Measurements from ENCODE around the gene NELL1. TPM values are rescaled to one million over a fixed set of nuclear protein-coding genes. Genes with fewer than 3 reads are reported as not detected.

The NELL1 gene
- total and polyA plus RNA-seq, 7 donors, result 0.01 TPM; not detected in 6

- H3K4me1 ChIP-seq, result no peaks in the 10 kb centered on the region
- TF ChIP-seq, protein P1, sequence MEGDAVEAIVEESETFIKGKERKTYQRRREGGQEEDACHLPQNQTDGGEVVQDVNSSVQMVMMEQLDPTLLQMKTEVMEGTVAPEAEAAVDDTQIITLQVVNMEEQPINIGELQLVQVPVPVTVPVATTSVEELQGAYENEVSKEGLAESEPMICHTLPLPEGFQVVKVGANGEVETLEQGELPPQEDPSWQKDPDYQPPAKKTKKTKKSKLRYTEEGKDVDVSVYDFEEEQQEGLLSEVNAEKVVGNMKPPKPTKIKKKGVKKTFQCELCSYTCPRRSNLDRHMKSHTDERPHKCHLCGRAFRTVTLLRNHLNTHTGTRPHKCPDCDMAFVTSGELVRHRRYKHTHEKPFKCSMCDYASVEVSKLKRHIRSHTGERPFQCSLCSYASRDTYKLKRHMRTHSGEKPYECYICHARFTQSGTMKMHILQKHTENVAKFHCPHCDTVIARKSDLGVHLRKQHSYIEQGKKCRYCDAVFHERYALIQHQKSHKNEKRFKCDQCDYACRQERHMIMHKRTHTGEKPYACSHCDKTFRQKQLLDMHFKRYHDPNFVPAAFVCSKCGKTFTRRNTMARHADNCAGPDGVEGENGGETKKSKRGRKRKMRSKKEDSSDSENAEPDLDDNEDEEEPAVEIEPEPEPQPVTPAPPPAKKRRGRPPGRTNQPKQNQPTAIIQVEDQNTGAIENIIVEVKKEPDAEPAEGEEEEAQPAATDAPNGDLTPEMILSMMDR (IDR thresholded peaks at IDR 0.05), result no peak
- DNase-seq, result no peak
- intact Hi-C loops (cut with DNase I), result no loop called here
- no peak overlapping the region for H3K27ac ChIP-seq
- ATAC-seq, result no peak
- H3K27me3 ChIP-seq (ENCODE audit: insufficient read depth in 3 of 3, low read length in 2 of 3), result no peaks in the 10 kb centered on the region
- H3K9me3 ChIP-seq, result no peaks in the 10 kb centered on the region
- 59 to 62% (median 62%) methylated on average over 3 of the region's 3 CpGs for WGBS, 3 donors
- no peaks in the 10 kb centered on the region for H3K36me3 ChIP-seq (ENCODE audit: insufficient read depth in 1 of 2, low read depth in 1 of 2)
- H3K4me3 ChIP-seq, result no peak overlapping the region
These were observed 529.1 kb downstream of the NELL1 start for GRCh38 chr11:21198498-21198897.

GRCh38 chr11:21205205-21205604 is 535.8 kb downstream of the NELL1 start:
- ATAC-seq (no peak), DNase-seq (no peak)
- intact Hi-C loops (cut with DNase I), result no loop called here
- H3K9me3 ChIP-seq, result no peaks in the 10 kb centered on the region
- H3K27me3 ChIP-seq (ENCODE audit: insufficient read depth in 3 of 3, low read length in 2 of 3), result no peaks in the 10 kb centered on the region
- TF ChIP-seq, protein P1 (IDR thresholded peaks at IDR 0.05), result no peak
- H3K4me1 ChIP-seq, result no peaks in the 10 kb centered on the region
- WGBS, 3 donors, result 75 to 83% (median 77%) methylated on average over 8 of the region's 8 CpGs
- no peak overlapping the region for H3K4me3 ChIP-seq
- no peak overlapping the region for H3K27ac ChIP-seq
- no peaks in the 10 kb centered on the region for H3K36me3 ChIP-seq (ENCODE audit: insufficient read depth in 1 of 2, low read depth in 1 of 2)

GRCh38 chr11:21225860-21226259 is 556.5 kb downstream of the NELL1 start:
- TF ChIP-seq, protein P1 (IDR thresholded peaks at IDR 0.05), result no peak
- intact Hi-C loops (cut with DNase I), result no loop called here
- H3K27ac ChIP-seq, result no peak overlapping the region
- peaks cover 2% of the 10 kb centered on the region for H3K9me3 ChIP-seq
- H3K27me3 ChIP-seq (ENCODE audit: insufficient read depth in 3 of 3, low read length in 2 of 3), result no peaks in the 10 kb centered on the region
- DNase-seq (no peak), ATAC-seq (no peak)
- no peak overlapping the region for H3K4me3 ChIP-seq
- H3K36me3 ChIP-seq (ENCODE audit: insufficient read depth in 1 of 2, low read depth in 1 of 2), result no peaks in the 10 kb centered on the region
- no peaks in the 10 kb centered on the region for H3K4me1 ChIP-seq
- WGBS, 3 donors, result 75 to 89% (median 79%) methylated on average over 3 of the region's 3 CpGs

DNA sequence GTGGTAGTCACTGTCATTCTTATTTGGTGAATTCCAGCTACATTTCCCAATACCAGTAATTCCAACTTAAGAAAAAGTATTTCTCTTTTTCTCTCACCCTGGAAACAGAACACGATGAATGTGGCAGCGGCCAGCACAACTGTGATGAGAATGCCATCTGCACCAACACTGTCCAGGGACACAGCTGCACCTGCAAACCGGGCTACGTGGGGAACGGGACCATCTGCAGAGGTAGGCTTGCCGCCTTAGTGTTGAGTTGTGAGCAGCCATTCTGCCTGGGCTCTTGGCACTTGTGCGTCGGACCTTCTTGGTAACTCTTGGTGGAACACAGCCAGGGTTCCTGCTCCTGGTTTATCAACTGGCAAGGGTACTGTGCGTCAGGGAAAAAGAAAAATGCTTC is 559.8 kb downstream of the NELL1 start:
- TF ChIP-seq, protein P1 (IDR thresholded peaks at IDR 0.05), result no peak
- Histone ChIP-seq H3K36me3 (ENCODE audit: insufficient read depth in 1 of 2, low read depth in 1 of 2) (no peaks in the 10 kb centered on the region), H3K4me3 (no peak overlapping the region), H3K4me1 (no peaks in the 10 kb centered on the region), H3K27me3 (ENCODE audit: insufficient read depth in 3 of 3, low read length in 2 of 3) (no peaks in the 10 kb centered on the region), H3K27ac (no peak overlapping the region), H3K9me3 (no peaks in the 10 kb centered on the region)
- ATAC-seq, result no peak
- DNase-seq, result no peak
- 83 to 84% (median 83%) methylated on average over 9 of the region's 9 CpGs for WGBS, 3 donors
- intact Hi-C loops (cut with DNase I), result no loop called here

DNA sequence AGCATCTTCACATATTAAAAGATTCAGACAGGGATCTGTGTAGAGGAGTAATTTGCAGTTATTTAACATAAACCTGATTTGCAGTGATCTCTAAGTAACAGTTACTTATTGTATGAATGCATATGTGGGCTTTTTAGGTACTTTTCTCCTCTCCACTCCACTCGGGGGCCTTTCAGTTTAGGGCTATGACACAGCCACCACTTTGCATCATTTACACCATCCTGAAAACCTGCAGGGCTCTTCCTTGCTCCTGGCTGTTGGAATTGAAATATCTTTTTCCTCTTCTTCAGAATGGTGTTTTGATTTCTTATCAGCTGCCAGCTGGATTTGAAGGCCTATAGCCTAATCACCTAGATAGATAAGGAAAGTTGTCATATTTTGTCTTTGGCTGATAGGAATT is 580.8 kb downstream of the NELL1 start:
- no peak for ATAC-seq
- H3K9me3 ChIP-seq, result no peaks in the 10 kb centered on the region
- no peak for DNase-seq
- no peak overlapping the region for H3K27ac ChIP-seq
- no peaks in the 10 kb centered on the region for H3K36me3 ChIP-seq (ENCODE audit: insufficient read depth in 1 of 2, low read depth in 1 of 2)
- H3K4me1 ChIP-seq, result no peaks in the 10 kb centered on the region
- H3K4me3 ChIP-seq, result no peak overlapping the region
- TF ChIP-seq, protein P1 (IDR thresholded peaks at IDR 0.05), result no peak
- WGBS, 3 donors, result 22 to 26% (median 23%) methylated on average over 1 of the region's 1 CpG
- intact Hi-C loops (cut with DNase I), result no loop called here
- no peaks in the 10 kb centered on the region for H3K27me3 ChIP-seq (ENCODE audit: insufficient read depth in 3 of 3, low read length in 2 of 3)

Measured in psoas muscle (tissue), 8 donors.